ENCODE measurements around the gene CUL3. TPM values are rescaled to one million over a fixed set of nuclear protein-coding genes. Genes with fewer than 3 reads are reported as not detected.

Gene CUL3
- total and polyA plus RNA-seq, 7 donors: 59.3 to 85.3 (median 65.6) TPM

DNA sequence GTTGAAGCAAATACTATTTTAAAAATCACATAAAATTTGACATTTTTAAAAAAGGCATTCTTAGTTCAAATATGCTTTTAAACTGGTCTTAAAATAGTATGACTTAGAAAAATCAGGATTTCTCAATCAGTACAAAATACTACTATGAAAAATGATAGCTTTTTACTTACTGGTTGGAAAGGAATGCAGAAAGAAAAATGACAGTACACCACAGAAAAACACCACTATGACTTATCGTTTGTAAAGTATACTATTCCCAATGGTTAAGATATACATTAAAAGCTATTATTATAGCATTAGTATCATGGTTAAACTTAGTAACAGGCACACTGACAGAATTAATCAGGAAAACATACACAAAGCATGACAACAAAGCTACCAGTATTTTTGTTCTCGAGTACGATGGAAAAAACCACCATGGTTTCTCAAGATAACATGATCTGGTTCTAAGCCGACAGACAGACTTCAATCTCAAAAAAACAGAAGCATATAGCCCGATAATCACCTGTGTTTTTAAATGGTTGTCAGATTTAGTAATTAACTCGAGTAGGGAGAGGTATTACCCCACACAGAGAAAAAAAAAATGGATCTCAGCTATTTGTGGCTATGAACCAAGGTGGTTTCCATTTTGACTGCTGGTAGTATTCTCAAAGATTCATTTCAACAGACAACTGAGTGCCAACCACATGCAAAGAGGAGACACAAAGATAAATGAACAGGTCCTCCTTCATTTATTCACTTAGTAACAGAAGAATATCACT, 39.1 kb downstream of the CUL3 start:
- Histone ChIP-seq H3K4me1 (peaks cover 0 to 49% (median 28%) of the 10 kb centered on the region in 4 donors), H3K4me3 (no peak overlapping the region), H3K9me3 (no peaks in the 10 kb centered on the region), H3K36me3 (peaks cover 0 to 5% (median 0%) of the 10 kb centered on the region in 4 donors), H3K27me3 (no peaks in the 10 kb centered on the region), H3K27ac (no peak overlapping the region)
- intact Hi-C loops (cut with DNase I): no loop called here
- 80 to 90% methylated on average over 6 of the region's 6 CpGs for WGBS, 2 donors
- TF ChIP-seq POLR2AphosphoS5 (IDR thresholded peaks at IDR 0.05) (no peak), POLR2A (IDR thresholded peaks at IDR 0.05) (no peak), CTCF (IDR thresholded peaks at IDR 0.05) (no peak), EP300 (IDR thresholded peaks at IDR 0.05) (no peak)
- DNase-seq: no peak

DNA sequence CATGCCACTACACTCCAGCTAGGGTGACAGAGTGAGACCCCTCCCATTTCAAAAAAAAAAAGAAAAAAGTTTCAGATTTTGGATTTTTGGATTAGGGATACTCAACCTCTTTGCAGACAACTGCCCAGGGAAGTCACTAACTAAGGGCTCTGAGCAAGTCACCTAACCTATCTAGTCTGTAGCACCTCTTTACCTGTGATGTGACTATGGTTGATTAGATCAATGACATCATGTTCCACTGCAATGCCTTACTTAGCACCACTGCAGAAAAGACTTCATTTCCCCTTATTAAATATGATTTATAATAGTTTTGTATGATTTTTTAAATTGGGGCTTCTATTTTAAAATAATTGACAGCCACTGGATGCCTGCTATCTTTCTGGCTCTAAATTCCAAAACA, 41.2 kb downstream of the CUL3 start:
- DNase-seq: no peak
- Histone ChIP-seq H3K27ac (no peak overlapping the region), H3K36me3 (peaks cover 0 to 5% (median 0%) of the 10 kb centered on the region in 4 donors), H3K9me3 (no peaks in the 10 kb centered on the region), H3K4me1 (peaks cover 0 to 49% (median 30%) of the 10 kb centered on the region in 4 donors), H3K4me3 (no peak overlapping the region), H3K27me3 (no peaks in the 10 kb centered on the region)
- intact Hi-C loops (cut with DNase I): no loop called here
- TF ChIP-seq POLR2AphosphoS5 (IDR thresholded peaks at IDR 0.05): no peak
- no peak for TF ChIP-seq POLR2A (IDR thresholded peaks at IDR 0.05)
- no peak for TF ChIP-seq CTCF (IDR thresholded peaks at IDR 0.05)
- no peak for TF ChIP-seq EP300 (IDR thresholded peaks at IDR 0.05)

- WGBS, 2 donors: 92% methylated on average over 4 of the region's 4 CpGs
- DNase-seq: no peak
- Histone ChIP-seq H3K27ac (no peak overlapping the region), H3K4me3 (no peak overlapping the region), H3K4me1 (peaks cover 0 to 36% (median 12%) of the 10 kb centered on the region in 4 donors), H3K36me3 (peaks cover 0 to 12% (median 0%) of the 10 kb centered on the region in 4 donors), H3K27me3 (no peaks in the 10 kb centered on the region), H3K9me3 (no peaks in the 10 kb centered on the region)
- no peak for TF ChIP-seq POLR2AphosphoS5 (IDR thresholded peaks at IDR 0.05)
- TF ChIP-seq CTCF (IDR thresholded peaks at IDR 0.05): no peak
- TF ChIP-seq POLR2A (IDR thresholded peaks at IDR 0.05): no peak
- TF ChIP-seq EP300 (IDR thresholded peaks at IDR 0.05): no peak
- intact Hi-C loops (cut with DNase I): no loop called here
Measured at GRCh38 chr2:224538561-224539138, 46.5 kb downstream of the CUL3 start.

GRCh38 chr2:224532931-224533330, 52.2 kb downstream of the CUL3 start:
- Histone ChIP-seq H3K4me3 (no peak overlapping the region), H3K36me3 (peaks cover 0 to 8% (median 0%) of the 10 kb centered on the region in 4 donors), H3K4me1 (peaks cover 0 to 27% (median 7%) of the 10 kb centered on the region in 4 donors), H3K27me3 (no peaks in the 10 kb centered on the region), H3K9me3 (no peaks in the 10 kb centered on the region), H3K27ac (no peak overlapping the region)
- no peak for DNase-seq
- intact Hi-C loops (cut with DNase I): no loop called here
- no peak for TF ChIP-seq POLR2AphosphoS5 (IDR thresholded peaks at IDR 0.05)
- no peak for TF ChIP-seq CTCF (IDR thresholded peaks at IDR 0.05)
- TF ChIP-seq EP300 (IDR thresholded peaks at IDR 0.05): no peak
- no peak for TF ChIP-seq POLR2A (IDR thresholded peaks at IDR 0.05)
- WGBS, 2 donors: 94% methylated on average over 3 of the region's 3 CpGs
